Measurements from ENCODE around the gene XRCC5.

Gene XRCC5

GRCh38 chr2:216103213-216103612, 5.9 kb upstream of the XRCC5 start:
- CTCF ChIA-PET = no interaction called here
- no peak overlapping the region for H3K27ac Mint-ChIP-seq

GRCh38 chr2:216104691-216105090, 4.5 kb upstream of the XRCC5 start:
- peaks cover 14% of the 10 kb centered on the region for H3K36me3 Mint-ChIP-seq
- H3K27ac Mint-ChIP-seq = no peak overlapping the region
- peaks cover 22% of the 10 kb centered on the region for H3K4me1 Mint-ChIP-seq
- CTCF ChIA-PET = interaction anchor here (1.0 to 1.1 kb wide), 3 partner anchors 9 to 46 kb away, joined by 4 read pairs; no protein-coding TSS in a partner anchor
- no peaks in the 10 kb centered on the region for H3K9me3 Mint-ChIP-seq
- no peak overlapping the region for H3K4me3 Mint-ChIP-seq
- peaks cover 4% of the 10 kb centered on the region for H3K27me3 Mint-ChIP-seq
- DNase-seq = no peak

More at GRCh38 chr2:216103213-216103612, 5.9 kb upstream of the XRCC5 start:
- no peak for DNase-seq
- no peak overlapping the region for H3K4me3 Mint-ChIP-seq
- H3K27me3 Mint-ChIP-seq = peaks cover 4% of the 10 kb centered on the region
- no peaks in the 10 kb centered on the region for H3K9me3 Mint-ChIP-seq
- H3K4me1 Mint-ChIP-seq = peaks cover 14% of the 10 kb centered on the region
- peaks cover 11% of the 10 kb centered on the region for H3K36me3 Mint-ChIP-seq

- Mint-ChIP-seq H3K9me3 (no peaks in the 10 kb centered on the region), H3K4me1 (peaks cover 37% of the 10 kb centered on the region), H3K36me3 (peaks cover 26% of the 10 kb centered on the region), H3K4me3 (no peak overlapping the region), H3K27me3 (peaks cover 4% of the 10 kb centered on the region), H3K27ac (peak overlapping the region; percentile 20)
- no peak for DNase-seq
- CTCF ChIA-PET = interaction anchor here (1.0 to 4.4 kb wide), 2 partner anchors 24 to 50 kb away, joined by 3 to 45 read pairs; partner anchors contain the start of genes PECR and TMEM169
These were observed 1.8 kb upstream of the XRCC5 start for GRCh38 chr2:216107320-216107719.

- Mint-ChIP-seq H3K27ac (peak overlapping the region; percentile 20), H3K4me3 (no peak overlapping the region), H3K36me3 (peaks cover 30% of the 10 kb centered on the region), H3K27me3 (peaks cover 4% of the 10 kb centered on the region), H3K9me3 (no peaks in the 10 kb centered on the region), H3K4me1 (peaks cover 41% of the 10 kb centered on the region)
- CTCF ChIA-PET = interaction anchor here (1.0 to 4.4 kb wide), 2 partner anchors 25 to 50 kb away, joined by 3 to 45 read pairs; partner anchors contain the start of genes PECR and TMEM169
- no peak for DNase-seq
These were observed 1.4 kb upstream of the XRCC5 start for GRCh38 chr2:216107760-216108159.

GRCh38 chr2:216108310-216108966, 710 bp upstream of the XRCC5 start:
- H3K27ac Mint-ChIP-seq = peak overlapping the region; percentile 62
- CTCF ChIA-PET = interaction anchor here (1.0 to 4.4 kb wide), 6 partner anchors 8 to 303 kb away, joined by 3 to 45 read pairs (median 12); partner anchors contain the start of genes PECR and TMEM169
- peaks cover 48% of the 10 kb centered on the region for H3K4me1 Mint-ChIP-seq
- H3K4me3 Mint-ChIP-seq = peak overlapping the region; percentile 99
- H3K36me3 Mint-ChIP-seq = peaks cover 37% of the 10 kb centered on the region
- no peaks in the 10 kb centered on the region for H3K9me3 Mint-ChIP-seq
- H3K27me3 Mint-ChIP-seq = peaks cover 4% of the 10 kb centered on the region
- no peak for DNase-seq

- H3K27me3 Mint-ChIP-seq = peaks cover 4% of the 10 kb centered on the region
- H3K36me3 Mint-ChIP-seq = peaks cover 52% of the 10 kb centered on the region
- DNase-seq = no peak
- CTCF ChIA-PET = interaction anchor here (0.7 to 4.4 kb wide), 27 partner anchors 9 to 556 kb away, joined by 3 to 45 read pairs (median 5); partner anchors contain the start of genes PECR and TMEM169
- peak overlapping the region; percentile 97 for H3K27ac Mint-ChIP-seq
- H3K4me1 Mint-ChIP-seq = peaks cover 62% of the 10 kb centered on the region
- no peaks in the 10 kb centered on the region for H3K9me3 Mint-ChIP-seq
- peak overlapping the region; percentile 99 for H3K4me3 Mint-ChIP-seq
These were observed 940 bp downstream of the XRCC5 start for GRCh38 chr2:216109962-216110614.

GRCh38 chr2:216110620-216111019, 1.5 kb downstream of the XRCC5 start:
- CTCF ChIA-PET = interaction anchor here (0.7 to 4.4 kb wide), 24 partner anchors 9 to 556 kb away, joined by 3 to 45 read pairs (median 5); partner anchors contain the start of genes PECR and TMEM169
- Mint-ChIP-seq H3K4me1 (peaks cover 66% of the 10 kb centered on the region), H3K27ac (peak overlapping the region; percentile 97), H3K36me3 (peaks cover 55% of the 10 kb centered on the region), H3K9me3 (no peaks in the 10 kb centered on the region), H3K4me3 (peak overlapping the region; percentile 99), H3K27me3 (peaks cover 2% of the 10 kb centered on the region)
- DNase-seq = no peak

- no peaks in the 10 kb centered on the region for H3K27me3 Mint-ChIP-seq
- H3K4me3 Mint-ChIP-seq = peak overlapping the region; percentile 99
- CTCF ChIA-PET = interaction anchor here (1.0 to 3.6 kb wide), 15 partner anchors 8 to 554 kb away, joined by 3 to 24 read pairs (median 7); no protein-coding TSS in a partner anchor
- no peaks in the 10 kb centered on the region for H3K9me3 Mint-ChIP-seq
- peaks cover 69% of the 10 kb centered on the region for H3K4me1 Mint-ChIP-seq
- peak overlapping the region; percentile 67 for H3K27ac Mint-ChIP-seq
- DNase-seq = no peak
- peaks cover 56% of the 10 kb centered on the region for H3K36me3 Mint-ChIP-seq
These were observed 2.0 kb downstream of the XRCC5 start for GRCh38 chr2:216111122-216111521.

GRCh38 chr2:216112926-216113325, 3.8 kb downstream of the XRCC5 start:
- Mint-ChIP-seq H3K4me3 (no peak overlapping the region), H3K4me1 (peaks cover 83% of the 10 kb centered on the region), H3K27me3 (no peaks in the 10 kb centered on the region), H3K9me3 (no peaks in the 10 kb centered on the region), H3K27ac (peak overlapping the region; percentile 91), H3K36me3 (peaks cover 72% of the 10 kb centered on the region)
- DNase-seq = no peak
- CTCF ChIA-PET = interaction anchor here (1.1 to 1.8 kb wide), 4 partner anchors 8 to 28 kb away, joined by 4 to 5 read pairs (median 4); no protein-coding TSS in a partner anchor

- Mint-ChIP-seq H3K4me3 (no peak overlapping the region), H3K27ac (peak overlapping the region; percentile 91)
These were observed 4.4 kb downstream of the XRCC5 start for GRCh38 chr2:216113572-216113971.

GRCh38 chr2:216114382-216114713, 5.2 kb downstream of the XRCC5 start:
- peak overlapping the region; percentile 84 for H3K4me3 Mint-ChIP-seq
- no peaks in the 10 kb centered on the region for H3K27me3 Mint-ChIP-seq
- no peaks in the 10 kb centered on the region for H3K9me3 Mint-ChIP-seq
- CTCF ChIA-PET = interaction anchor here (0.6 to 1.9 kb wide), 14 partner anchors 10 to 105 kb away, joined by 3 to 9 read pairs (median 4); no protein-coding TSS in a partner anchor
- peaks cover 80% of the 10 kb centered on the region for H3K36me3 Mint-ChIP-seq
- H3K4me1 Mint-ChIP-seq = peaks cover 91% of the 10 kb centered on the region
- H3K27ac Mint-ChIP-seq = peak overlapping the region; percentile 91
- no peak for DNase-seq

More at GRCh38 chr2:216113572-216113971, 4.4 kb downstream of the XRCC5 start:
- Mint-ChIP-seq H3K9me3 (no peaks in the 10 kb centered on the region), H3K4me1 (peaks cover 87% of the 10 kb centered on the region), H3K36me3 (peaks cover 77% of the 10 kb centered on the region), H3K27me3 (no peaks in the 10 kb centered on the region)
- CTCF ChIA-PET = interaction anchor here (1.1 to 1.9 kb wide), 10 partner anchors 9 to 106 kb away, joined by 3 to 9 read pairs (median 6); no protein-coding TSS in a partner anchor
- no peak for DNase-seq

- peaks cover 96% of the 10 kb centered on the region for H3K4me1 Mint-ChIP-seq
- H3K4me3 Mint-ChIP-seq = peak overlapping the region; percentile 84
- peaks cover 79% of the 10 kb centered on the region for H3K36me3 Mint-ChIP-seq
- peak overlapping the region; percentile 91 for H3K27ac Mint-ChIP-seq
- H3K27me3 Mint-ChIP-seq = no peaks in the 10 kb centered on the region
- CTCF ChIA-PET = interaction anchor here (0.6 to 1.9 kb wide), 14 partner anchors 10 to 104 kb away, joined by 3 to 9 read pairs (median 4); no protein-coding TSS in a partner anchor
- no peaks in the 10 kb centered on the region for H3K9me3 Mint-ChIP-seq
- DNase-seq = peak; percentile 98
These were observed 5.8 kb downstream of the XRCC5 start for GRCh38 chr2:216114714-216115531.

- peaks cover 97% of the 10 kb centered on the region for H3K4me1 Mint-ChIP-seq
- no peaks in the 10 kb centered on the region for H3K27me3 Mint-ChIP-seq
- peak overlapping the region; percentile 48 for H3K4me3 Mint-ChIP-seq
- peaks cover 74% of the 10 kb centered on the region for H3K36me3 Mint-ChIP-seq
- DNase-seq = no peak
- CTCF ChIA-PET = no interaction called here
- peak overlapping the region; percentile 20 for H3K27ac Mint-ChIP-seq
- H3K9me3 Mint-ChIP-seq = no peaks in the 10 kb centered on the region
These were observed 7.3 kb downstream of the XRCC5 start for GRCh38 chr2:216116418-216116817.

Measured in activated naive CD4-positive, alpha-beta T cell treated with anti-CD3 and anti-CD28 coated beads, Interleukin-2, amount 10 ng/mL, durations not matched to agents 7 days and 5 days (primary cell).